Activated T-helper 9 cell treated with anti-CD3 and anti-CD28 coated beads, Interleukin-2, amount 50 U/mL, for 16 hours (primary cell): ENCODE measurements around the gene FCHSD2.

Experiments
- DNase-seq: peaks from one replicate; pipeline ENCODE4 v3.0.0-alpha.2; 2020; ENCODE audit warnings: low read depth

Gene FCHSD2

DNA sequence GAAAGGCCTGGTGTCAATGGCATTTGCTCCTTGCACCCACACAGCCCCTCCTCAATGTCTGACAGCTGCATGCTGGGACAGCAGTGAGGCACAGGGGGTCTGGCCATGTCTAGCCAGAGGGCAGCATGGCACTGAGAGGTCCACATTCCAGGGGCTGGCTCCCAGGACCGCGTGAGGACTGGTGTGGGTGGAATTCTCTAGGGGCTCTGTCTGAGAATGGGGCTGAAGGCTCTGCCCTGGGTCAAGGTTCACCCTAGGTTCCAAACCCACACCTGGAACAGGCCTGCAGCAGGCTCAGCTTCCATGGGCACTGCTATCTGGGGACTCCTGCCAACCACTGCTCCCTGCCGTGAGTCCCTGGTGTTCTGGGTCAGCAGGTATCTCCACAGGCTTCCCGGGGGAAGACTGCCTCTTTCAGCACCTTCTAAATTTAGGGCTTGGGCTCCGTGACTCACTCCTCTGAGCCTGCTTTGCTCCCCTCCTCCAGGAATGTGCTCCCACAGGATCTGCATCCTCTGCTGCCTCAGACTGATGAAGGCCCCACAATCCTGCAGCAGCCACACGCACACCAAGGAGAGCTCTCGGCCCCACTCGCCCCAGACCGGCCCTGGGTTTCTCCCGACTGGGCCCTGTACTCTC is 352.5 kb downstream of the FCHSD2 start:
- no peak for DNase-seq

DNA sequence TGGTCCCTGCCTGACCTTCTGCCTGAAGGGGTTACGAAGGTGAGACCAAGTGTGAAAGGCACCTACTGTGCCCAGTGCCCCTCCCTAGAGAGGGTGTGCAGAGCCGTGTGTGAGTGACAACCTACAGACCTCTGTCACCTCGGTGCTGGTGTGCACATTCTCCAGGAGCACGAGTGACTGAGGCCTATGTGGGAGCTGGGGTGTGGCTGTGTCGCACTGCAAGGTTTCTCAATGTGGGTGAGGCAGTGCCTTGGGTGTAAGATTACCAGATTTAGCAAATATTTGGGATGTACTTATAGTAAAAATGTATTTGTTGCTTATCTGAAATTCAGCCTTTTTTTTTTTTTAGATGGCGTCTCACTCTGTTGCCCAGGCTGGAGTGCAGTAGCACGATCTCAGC is 353.9 kb downstream of the FCHSD2 start:
- no peak for DNase-seq

DNA sequence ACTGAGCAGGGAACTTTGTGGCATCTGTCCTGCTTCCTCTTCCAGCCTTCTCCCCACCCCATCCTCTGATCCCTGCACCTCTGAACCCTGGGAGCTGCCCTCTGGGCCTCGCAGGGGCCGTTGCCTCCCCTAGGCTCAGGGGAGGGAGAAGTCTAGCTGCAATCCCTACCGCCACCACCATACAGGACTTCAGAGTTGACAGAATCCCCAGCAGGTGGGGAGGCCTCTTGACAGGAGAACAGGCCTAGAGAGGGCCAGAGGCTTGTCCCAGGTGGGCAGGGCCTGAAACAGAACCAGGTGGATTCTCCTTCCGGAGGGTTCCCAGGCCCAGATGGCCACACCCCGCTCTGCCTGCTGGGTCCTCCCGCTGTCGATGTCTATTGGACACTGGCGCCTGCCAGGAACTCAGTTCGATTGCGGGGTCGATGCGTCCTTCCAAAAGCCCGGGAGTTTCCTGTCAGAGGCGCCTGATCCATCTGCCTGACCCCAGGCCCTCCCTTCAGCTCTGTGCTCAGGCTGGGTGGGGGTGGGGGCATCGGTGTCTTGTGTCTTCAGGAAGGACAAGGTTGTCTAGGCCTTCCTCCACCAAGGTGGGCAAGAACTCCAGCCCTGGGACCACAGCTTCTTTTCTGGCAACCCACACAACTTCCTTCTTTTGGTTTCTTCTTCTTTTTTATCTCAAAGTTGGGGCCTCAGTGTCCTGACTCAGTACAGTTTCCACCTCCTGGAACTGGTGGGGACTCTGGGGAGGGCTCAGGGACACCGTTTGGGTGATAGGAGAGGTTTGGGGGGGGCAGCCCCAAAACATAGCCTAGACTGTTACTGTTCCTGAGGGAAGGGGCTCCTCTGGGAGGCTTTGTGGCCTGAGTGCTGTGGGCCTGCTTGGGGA is 354.7 kb downstream of the FCHSD2 start:
- DNase-seq, result no peak
